ENCODE data around the gene C1orf198. TPM values are rescaled to one million over a fixed set of nuclear protein-coding genes. Genes with fewer than 3 reads are reported as not detected.

The C1orf198 gene
- total and polyA plus RNA-seq, 2 of the 8 experiments (the other 6 are each of a cell fraction or from before 2014, with no cell fraction given) = 30.6 to 45.0 TPM

- TF ChIP-seq TAF1 (IDR thresholded peaks at IDR 0.05; ENCODE audit: low read depth, low read length) = no peak
- no peak for TF ChIP-seq ASH2L (IDR thresholded peaks at IDR 0.05; ENCODE audit: low read length)
- TF ChIP-seq USF2 (IDR thresholded peaks at IDR 0.05; ENCODE audit: low read length) = no peak
- TF ChIP-seq SIRT6 (IDR thresholded peaks at IDR 0.05; ENCODE audit: low read length) = no peak
- no peak for TF ChIP-seq TBP (IDR thresholded peaks at IDR 0.05; ENCODE audit: low read depth, low read length)
- TF ChIP-seq KDM5A (IDR thresholded peaks at IDR 0.05; ENCODE audit: low read length) = no peak
- TF ChIP-seq EGR1 (IDR thresholded peaks at IDR 0.05; ENCODE audit: borderline replicate concordance, low read depth, low read length) = no peak
- TF ChIP-seq BCL11A (IDR thresholded peaks at IDR 0.05; ENCODE audit: low read depth in 2 of 2, low read length in 2 of 2) = no peak
These were observed 29.1 kb downstream of the C1orf198 start (continued) for GRCh38 chr1:230839173-230839572.
